Measurements from ENCODE around the gene FOLR3.
"Not testable (repeated sequence)": the region's sequence is repeated elsewhere in the genome, so short reads cannot be mapped to it uniquely, and the experiment has no call there.

GRCh38 chr11:72142086-72142485, 6.6 kb downstream of the FOLR3 start:
- TF ChIP-seq ZNF274 (IDR thresholded peaks at IDR 0.05; ENCODE audit: low read depth, low read length); YY1 (IDR thresholded peaks at IDR 0.05; ENCODE audit: insufficient read depth, insufficient read length): not testable (repeated sequence)

Measured in NT2/D1 (cell line).